Measurements from ENCODE around the gene AGPAT2. TPM values are rescaled to one million over a fixed set of nuclear protein-coding genes. Genes with fewer than 3 reads are reported as not detected.

Gene AGPAT2
- total RNA-seq, 1 donor from 2014 or later: 30.8 TPM

GRCh38 chr9:136668983-136669790 is 18.1 kb downstream of the AGPAT2 start:
- FAIRE-seq: no peak
- Histone ChIP-seq H3K4me3 (ENCODE audit: insufficient read depth, low read depth, low read length) (no peak overlapping the region), H3K9ac (ENCODE audit: low read length) (no peak overlapping the region), H3K79me2 (ENCODE audit: insufficient read depth, low read length) (no peaks in the 10 kb centered on the region), H4K20me1 (ENCODE audit: insufficient read depth, low read length) (no peaks in the 10 kb centered on the region), H3K9me3 (ENCODE audit: insufficient read depth, low read depth, low read length) (no peaks in the 10 kb centered on the region), H3K4me1 (ENCODE audit: insufficient read depth, low read length) (peaks cover 4% of the 10 kb centered on the region), H3K27ac (ENCODE audit: low read depth, low read length) (no peak overlapping the region), H3K4me2 (ENCODE audit: low read length) (no peak overlapping the region), H3K36me3 (ENCODE audit: insufficient read depth, low read length) (no peaks in the 10 kb centered on the region), H3K27me3 (ENCODE audit: insufficient read depth, low read length) (no peaks in the 10 kb centered on the region), H2AFZ (ENCODE audit: low read depth, low read length) (no peak overlapping the region)
- Mint-ChIP-seq H3K9me3 (ENCODE audit: unreplicated experiment) (no peaks in the 10 kb centered on the region), H3K4me1 (ENCODE audit: low read depth, unreplicated experiment) (no peaks in the 10 kb centered on the region), H3K27me3 (ENCODE audit: low read depth, unreplicated experiment) (peaks cover 4% of the 10 kb centered on the region), H3K36me3 (ENCODE audit: low read depth, unreplicated experiment) (no peaks in the 10 kb centered on the region), H3K4me3 (ENCODE audit: unreplicated experiment) (no peak overlapping the region), H3K27ac (ENCODE audit: unreplicated experiment) (no peak overlapping the region)
- no peak for DNase-seq (ENCODE audit: low read depth)
- TF ChIP-seq EZH2 (IDR thresholded peaks at IDR 0.05; ENCODE audit: insufficient read depth, low read length) (no peak), CTCF (IDR thresholded peaks at IDR 0.05; ENCODE audit: insufficient read depth, low read depth, low read length) (no peak)

GRCh38 chr9:136667940-136668760 is 19.1 kb downstream of the AGPAT2 start:
- no peaks in the 10 kb centered on the region for H3K4me1 Mint-ChIP-seq (ENCODE audit: low read depth, unreplicated experiment)
- H3K36me3 Mint-ChIP-seq (ENCODE audit: low read depth, unreplicated experiment): no peaks in the 10 kb centered on the region
- no peak overlapping the region for H3K4me2 ChIP-seq (ENCODE audit: low read length)
- no peak overlapping the region for H3K4me3 Mint-ChIP-seq (ENCODE audit: unreplicated experiment)
- no peak overlapping the region for H3K27ac Mint-ChIP-seq (ENCODE audit: unreplicated experiment)
- H3K27ac ChIP-seq (ENCODE audit: low read depth, low read length): no peak overlapping the region
- H3K79me2 ChIP-seq (ENCODE audit: insufficient read depth, low read length): no peaks in the 10 kb centered on the region
- no peaks in the 10 kb centered on the region for H3K27me3 ChIP-seq (ENCODE audit: insufficient read depth, low read length)
- H3K4me3 ChIP-seq (ENCODE audit: insufficient read depth, low read depth, low read length): no peak overlapping the region
- H3K27me3 Mint-ChIP-seq (ENCODE audit: low read depth, unreplicated experiment): peaks cover 6% of the 10 kb centered on the region
- no peaks in the 10 kb centered on the region for H3K9me3 ChIP-seq (ENCODE audit: insufficient read depth, low read depth, low read length)
- no peaks in the 10 kb centered on the region for H3K9me3 Mint-ChIP-seq (ENCODE audit: unreplicated experiment)
- H3K4me1 ChIP-seq (ENCODE audit: insufficient read depth, low read length): peaks cover 4% of the 10 kb centered on the region
- FAIRE-seq (no peak), DNase-seq (ENCODE audit: low read depth) (no peak)
- H3K36me3 ChIP-seq (ENCODE audit: insufficient read depth, low read length): no peaks in the 10 kb centered on the region
- H2AFZ ChIP-seq (ENCODE audit: low read depth, low read length): no peak overlapping the region
- no peak overlapping the region for H3K9ac ChIP-seq (ENCODE audit: low read length)
- no peaks in the 10 kb centered on the region for H4K20me1 ChIP-seq (ENCODE audit: insufficient read depth, low read length)
- TF ChIP-seq EZH2 (IDR thresholded peaks at IDR 0.05; ENCODE audit: insufficient read depth, low read length) (no peak), CTCF (IDR thresholded peaks at IDR 0.05; ENCODE audit: insufficient read depth, low read depth, low read length) (no peak)
